Measurements from ENCODE around the gene F11.
"Not testable (repeated sequence)": the region's sequence is repeated elsewhere in the genome, so short reads cannot be mapped to it uniquely, and the experiment has no call there.

Gene F11

DNA sequence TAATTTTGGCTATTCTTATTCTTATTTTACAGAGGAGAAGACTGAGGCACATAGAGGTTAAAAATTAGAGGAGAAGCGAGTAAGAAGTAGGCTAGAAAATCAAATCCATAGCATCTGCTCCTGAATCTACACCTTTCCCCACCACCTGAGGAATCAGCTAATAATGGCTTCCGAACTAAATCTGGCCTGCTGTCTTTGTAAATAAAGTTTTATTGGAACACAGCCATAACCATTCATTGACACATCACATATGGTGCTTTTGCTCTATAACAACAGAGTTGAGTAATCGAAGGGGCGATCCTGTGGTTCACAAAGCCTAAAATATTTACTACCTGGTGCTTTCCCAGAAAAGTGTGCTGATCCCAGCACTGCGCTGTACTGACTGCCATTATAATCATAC lies 38.2 kb downstream of the F11 start:
- DNase-seq: no peak

DNA sequence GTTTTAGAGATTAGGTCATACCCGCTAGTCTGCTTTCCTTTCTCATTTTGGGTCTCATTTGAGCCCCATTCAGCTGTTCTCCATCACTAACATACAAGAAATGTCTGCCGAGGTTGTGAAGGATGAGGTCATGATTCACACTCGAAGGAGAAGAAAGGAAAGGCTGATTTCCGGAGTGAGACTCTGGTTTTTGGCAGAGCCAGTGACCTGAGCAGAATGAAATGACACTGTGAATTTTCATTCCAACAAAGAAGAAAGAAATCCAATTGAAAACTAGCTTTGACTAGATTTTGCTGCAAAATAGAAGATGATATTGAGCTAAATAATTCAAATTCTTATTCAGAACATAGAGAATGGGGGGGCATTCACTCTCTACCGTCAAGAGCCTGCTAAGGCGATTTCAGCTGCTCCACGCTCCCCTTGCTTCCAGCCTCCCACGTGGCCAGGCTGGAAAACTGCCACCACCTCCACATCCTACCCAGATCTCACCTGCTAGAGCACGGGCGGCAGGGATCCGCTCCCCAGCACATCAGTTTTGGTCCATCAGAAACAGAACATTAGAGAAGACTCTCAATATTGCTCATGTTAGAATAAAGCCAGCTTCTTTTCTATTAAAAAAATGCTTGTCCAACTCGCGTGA lies 39.0 kb downstream of the F11 start:
- no peak for DNase-seq

DNA sequence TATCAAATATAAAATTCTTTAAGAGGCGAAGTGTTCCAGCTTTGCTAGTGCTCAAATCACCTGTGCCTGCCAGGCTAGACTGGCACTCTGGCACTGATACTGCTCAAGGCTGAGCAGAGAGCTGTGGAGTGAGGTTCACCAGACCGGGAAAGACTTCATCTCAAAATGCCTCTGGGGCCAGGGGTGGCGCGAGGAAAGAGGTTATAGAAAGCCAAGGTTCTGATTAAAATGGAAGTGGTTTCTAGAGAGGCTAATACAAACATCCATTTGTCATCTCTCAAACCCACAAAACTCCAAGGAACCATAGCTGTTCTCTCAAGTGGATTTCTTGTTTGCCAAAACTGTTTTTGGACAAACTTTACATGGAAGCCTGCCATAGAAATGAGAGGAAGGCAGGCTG lies 41.5 kb downstream of the F11 start:
- DNase-seq: no peak

- DNase-seq: no peak
Measured at GRCh38 chr4:186307916-186308315, 41.9 kb downstream of the F11 start.

DNA sequence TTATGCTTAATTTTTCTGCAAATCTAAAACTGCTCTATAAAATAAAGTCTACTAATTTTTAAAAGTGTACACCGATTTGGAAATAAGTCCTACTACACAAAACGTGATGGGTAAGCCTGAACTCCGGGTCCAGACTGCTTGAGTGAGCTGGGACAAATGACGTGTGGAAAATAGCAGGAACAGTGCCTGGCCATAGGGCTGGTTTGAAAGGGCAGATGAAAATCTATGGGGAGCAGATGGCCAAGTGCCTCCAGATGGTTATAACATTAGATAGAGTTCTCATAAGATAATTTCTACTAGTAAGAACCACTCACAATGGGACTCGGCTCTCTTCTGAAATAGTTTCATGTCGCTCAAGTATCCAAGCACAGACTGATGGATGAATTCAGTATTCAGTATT lies 52.5 kb downstream of the F11 start:
- no peak for DNase-seq

DNA sequence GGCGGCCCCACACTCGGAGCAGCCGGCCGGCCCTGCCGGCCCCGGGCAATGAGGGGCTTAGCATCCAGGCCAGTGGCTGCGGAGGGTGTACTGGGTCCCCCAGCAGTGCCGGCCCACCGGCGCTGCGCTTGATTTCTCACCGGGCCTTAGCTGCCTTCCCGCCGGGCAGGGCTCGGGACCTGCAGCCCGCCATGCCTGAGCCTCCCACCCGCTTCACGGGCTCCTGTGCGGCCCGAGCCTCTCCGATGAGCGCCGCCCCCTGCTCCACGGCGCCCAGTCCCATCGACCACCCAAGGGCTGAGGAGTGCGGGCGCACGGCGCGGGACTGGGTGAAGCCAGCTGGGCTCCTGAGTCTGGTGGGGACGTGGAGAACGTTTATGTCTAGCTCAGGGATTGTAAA lies 58.7 kb downstream of the F11 start:
- DNase-seq: not testable (repeated sequence)

DNA sequence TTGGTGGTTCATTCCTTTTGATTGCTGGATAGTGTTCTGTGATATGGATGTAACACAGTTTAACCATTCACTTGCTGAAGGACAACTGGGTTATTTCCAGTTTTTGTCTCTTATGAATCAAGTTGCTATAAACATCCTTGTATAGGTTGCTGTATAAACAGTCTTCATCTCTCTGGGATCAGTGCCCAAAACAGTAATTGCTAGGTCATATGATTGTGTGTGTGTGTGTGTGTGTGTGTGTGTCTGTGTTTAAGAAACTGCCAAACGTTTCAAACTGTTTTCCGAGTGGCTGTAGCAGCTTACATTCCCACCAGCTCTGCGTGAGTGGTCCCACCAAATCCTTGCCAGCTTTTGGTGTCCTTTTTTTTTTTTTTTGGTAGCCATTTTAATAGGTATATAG lies 60.4 kb downstream of the F11 start:
- DNase-seq: no peak

DNA sequence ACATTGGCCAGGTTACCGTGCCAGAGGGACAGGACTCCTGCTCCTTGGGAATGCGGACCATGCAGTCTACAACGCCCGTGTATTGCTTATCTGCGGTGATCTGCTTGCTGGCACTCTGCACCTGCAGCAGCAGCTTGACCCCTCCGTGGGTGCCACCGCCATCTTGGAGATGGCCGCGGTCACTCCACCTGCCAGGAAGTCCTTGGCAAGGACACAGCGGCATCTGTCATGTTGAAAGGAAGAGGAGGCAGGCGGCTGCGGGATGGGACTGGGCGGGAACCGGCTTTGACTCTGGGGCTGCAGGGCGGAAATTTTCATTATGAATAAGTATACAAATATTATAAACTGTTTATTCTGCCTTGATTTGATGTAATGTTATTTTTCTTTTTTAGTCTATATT lies 63.4 kb downstream of the F11 start:
- no peak for DNase-seq

DNA sequence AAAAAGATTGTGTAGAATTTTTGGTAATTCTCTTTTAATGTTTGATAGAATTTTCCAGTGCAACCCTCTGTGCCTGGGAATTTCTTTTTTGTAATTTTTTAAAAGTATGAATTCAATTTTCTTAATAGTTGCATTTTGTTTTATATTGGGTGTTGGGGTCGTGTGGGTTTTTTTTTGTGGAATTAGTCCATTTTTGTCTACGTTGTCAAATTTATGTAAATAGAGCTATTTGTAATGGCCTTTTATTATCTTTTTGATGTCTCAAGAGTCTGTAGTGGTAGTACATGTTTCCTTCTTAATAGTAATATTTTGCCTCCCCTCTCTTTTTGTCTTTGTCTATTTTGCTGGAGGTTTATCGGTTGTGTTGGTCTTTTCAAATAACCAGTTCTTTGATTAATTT lies 64.4 kb downstream of the F11 start:
- DNase-seq: no peak

GRCh38 chr4:186335793-186336192 lies 69.8 kb downstream of the F11 start:
- no peak for DNase-seq

All from CD4-positive, alpha-beta T cell treated with Interleukin-21 for 1 hour (primary cell).